ENCODE measurements around the gene SRSF10. TPM values are rescaled to one million over a fixed set of nuclear protein-coding genes. Genes with fewer than 3 reads are reported as not detected.

The SRSF10 gene
- total RNA-seq, 1 experiment from 2014 or later, result 142 TPM

- Histone ChIP-seq H3K36me3 (ENCODE audit: control insufficient read depth in 1 of 2, insufficient read depth in 2 of 2, low read length in 2 of 2) (peaks cover 24 to 47% of the 10 kb centered on the region in 2 experiments), H3K4me1 (ENCODE audit: control insufficient read depth in 1 of 2, insufficient read depth in 2 of 2, low read length in 2 of 2) (peaks cover 15 to 32% of the 10 kb centered on the region in 2 experiments), H3K27me3 (ENCODE audit: insufficient read depth, low read length) (no peaks in the 10 kb centered on the region), H3K79me2 (ENCODE audit: insufficient read depth, low read length) (peaks cover 79% of the 10 kb centered on the region), H3K9me2 (ENCODE audit: insufficient read depth) (no peaks in the 10 kb centered on the region), H3K4me2 (ENCODE audit: low read length) (no peak overlapping the region), H3K9me3 (ENCODE audit: control insufficient read depth in 1 of 2, insufficient read depth in 1 of 2, low read depth in 1 of 2, low read length in 2 of 2) (no peaks in the 10 kb centered on the region), H3K4me3 (replicated peaks in 1 of 2; ENCODE audit: low read depth in 1 of 2, low read length in 2 of 2) (no peak overlapping the region), H3K27ac (ENCODE audit: low read depth, low read length) (no peak overlapping the region), H4K20me1 (ENCODE audit: insufficient read depth) (peaks cover 45% of the 10 kb centered on the region; the same call in 1 of the 2 replicates), H3K9ac (ENCODE audit: low read length) (no peak overlapping the region), H2AFZ (ENCODE audit: low read depth, low read length, poor library complexity, severe bottlenecking) (no peak overlapping the region)
- DNase-seq (ENCODE audit: low read depth, low spot score) (no peak), ATAC-seq (no peak)
- ChIA-PET RAD21 (ENCODE audit: low non-redundant PET in 1 of 2, low total read pairs in 2 of 2, uncharacterized antibody in 2 of 2, unreplicated experiment in 2 of 2) (no interaction called here), CTCF (no interaction called here), POLR2A (interaction anchor here (0.8 kb wide), 1 partner anchor 9 kb away, joined by 3 read pairs; no protein-coding TSS in a partner anchor)
- no peak for TF ChIP-seq RAD21 (IDR thresholded peaks at IDR 0.05; ENCODE audit: low read depth)
- intact Hi-C loops (cut with micrococcal nuclease), result no loop called here
- BruUV-seq (replicated peaks), result no TSS peak
Observed at GRCh38 chr1:23977187-23977853, 2.8 kb downstream of the SRSF10 start.

- H3K27ac ChIP-seq (ENCODE audit: low read depth, low read length), result no peak overlapping the region
- H3K9me3 ChIP-seq (ENCODE audit: control insufficient read depth in 1 of 2, insufficient read depth in 1 of 2, low read depth in 1 of 2, low read length in 2 of 2), result no peaks in the 10 kb centered on the region
- no peaks in the 10 kb centered on the region for H3K9me2 ChIP-seq (ENCODE audit: insufficient read depth)
- RAD21 ChIA-PET (ENCODE audit: low non-redundant PET in 1 of 2, low total read pairs in 2 of 2, uncharacterized antibody in 2 of 2, unreplicated experiment in 2 of 2), result no interaction called here
- intact Hi-C loops (cut with micrococcal nuclease), result no loop called here
- no peaks in the 10 kb centered on the region for H3K4me1 ChIP-seq (ENCODE audit: control insufficient read depth in 1 of 2, insufficient read depth in 2 of 2, low read length in 2 of 2)
- peaks cover 38 to 51% of the 10 kb centered on the region in 2 experiments for H3K36me3 ChIP-seq (ENCODE audit: control insufficient read depth in 1 of 2, insufficient read depth in 2 of 2, low read length in 2 of 2)
- H3K4me2 ChIP-seq (ENCODE audit: low read length), result no peak overlapping the region
- H4K20me1 ChIP-seq (ENCODE audit: insufficient read depth), result peaks cover 7% of the 10 kb centered on the region; the same call in 1 of the 2 replicates
- H2AFZ ChIP-seq (ENCODE audit: low read depth, low read length, poor library complexity, severe bottlenecking), result no peak overlapping the region
- H3K27me3 ChIP-seq (ENCODE audit: insufficient read depth, low read length), result no peaks in the 10 kb centered on the region
- no TSS peak for BruUV-seq (replicated peaks)
- H3K9ac ChIP-seq (ENCODE audit: low read length), result no peak overlapping the region
- DNase-seq (ENCODE audit: low read depth, low spot score) (no peak), ATAC-seq (no peak)
- CTCF ChIA-PET, result no interaction called here
- no peak overlapping the region for H3K4me3 ChIP-seq (replicated peaks in 1 of 2; ENCODE audit: low read depth in 1 of 2, low read length in 2 of 2)
- peaks cover 88% of the 10 kb centered on the region for H3K79me2 ChIP-seq (ENCODE audit: insufficient read depth, low read length)
- TF ChIP-seq ZFX (IDR thresholded peaks at IDR 0.05) (no peak), CBX3 (IDR thresholded peaks at IDR 0.05; ENCODE audit: low read depth) (no peak), FOSL1 (IDR thresholded peaks at IDR 0.05; ENCODE audit: low read depth) (no peak), ZBTB33 (IDR thresholded peaks at IDR 0.05; ENCODE audit: extremely low read depth, insufficient replicate concordance, low read length) (no peak), SP1 (IDR thresholded peaks at IDR 0.05; ENCODE audit: low read depth) (no peak), POLR2A (IDR thresholded peaks at IDR 0.05; ENCODE audit: borderline replicate concordance, extremely low read depth, insufficient read depth, insufficient read length) (no peak), CTCF (IDR thresholded peaks at IDR 0.05 in 2 of 3, conservative IDR thresholded peaks at IDR 0.05 in 1 of 3; ENCODE audit: borderline replicate concordance in 1 of 3, insufficient read depth in 1 of 3, low read depth in 2 of 3, low read length in 2 of 3) (no peak), ZNF274 (IDR thresholded peaks at IDR 0.05; ENCODE audit: low read depth, low read length) (no peak), RAD21 (IDR thresholded peaks at IDR 0.05; ENCODE audit: low read depth) (no peak), SRF (IDR thresholded peaks at IDR 0.05; ENCODE audit: low read depth) (no peak), EGR1 (IDR thresholded peaks at IDR 0.05; ENCODE audit: low read depth) (no peak), JUND (IDR thresholded peaks at IDR 0.05) (no peak), ELF1 (IDR thresholded peaks at IDR 0.05; ENCODE audit: borderline replicate concordance, low read depth) (no peak), MAX (IDR thresholded peaks at IDR 0.05) (no peak), YY1 (IDR thresholded peaks at IDR 0.05; ENCODE audit: extremely low read depth, insufficient replicate concordance, low read depth, low read length) (no peak), CEBPB (IDR thresholded peaks at IDR 0.05; ENCODE audit: low read depth) (no peak), ATF3 (IDR thresholded peaks at IDR 0.05) (no peak)
- POLR2A ChIA-PET, result interaction anchor here (0.7 to 1.9 kb wide), 4 partner anchors 8 to 261 kb away, joined by 3 to 6 read pairs (median 4); partner anchors contain the start of genes PNRC2 and SRSF10
Observed at GRCh38 chr1:23967871-23968270, 12.3 kb downstream of the SRSF10 start.
